ENCODE results near the gene ADARB1.

The ADARB1 gene

GRCh38 chr21:45215213-45215612 lies 140.8 kb downstream of the ADARB1 start:
- Histone ChIP-seq H3K36me3 (no peaks in the 10 kb centered on the region), H3K4me3 (ENCODE audit: low read depth, low read length) (no peak overlapping the region), H3K4me1 (peaks cover 14% of the 10 kb centered on the region), H3K9me3 (no peaks in the 10 kb centered on the region), H3K27me3 (no peaks in the 10 kb centered on the region)
- TF ChIP-seq CTCF (IDR thresholded peaks at IDR 0.05; ENCODE audit: low read depth, low read length), result no peak
- no peak for DNase-seq

GRCh38 chr21:45217010-45217409 lies 142.6 kb downstream of the ADARB1 start:
- H3K27me3 ChIP-seq, result no peaks in the 10 kb centered on the region
- no peak for TF ChIP-seq CTCF (IDR thresholded peaks at IDR 0.05; ENCODE audit: low read depth, low read length)
- no peak overlapping the region for H3K4me3 ChIP-seq (ENCODE audit: low read depth, low read length)
- no peaks in the 10 kb centered on the region for H3K9me3 ChIP-seq
- H3K36me3 ChIP-seq, result no peaks in the 10 kb centered on the region; the same call in 1 of the 2 replicates
- H3K4me1 ChIP-seq, result peaks cover 4% of the 10 kb centered on the region; the same call in 1 of the 2 replicates
- no peak for DNase-seq

GRCh38 chr21:45219517-45219916 lies 145.1 kb downstream of the ADARB1 start:
- TF ChIP-seq CTCF (IDR thresholded peaks at IDR 0.05; ENCODE audit: low read depth, low read length), result no peak

GRCh38 chr21:45220071-45220481 lies 145.7 kb downstream of the ADARB1 start:
- Histone ChIP-seq H3K9me3 (no peaks in the 10 kb centered on the region), H3K36me3 (no peaks in the 10 kb centered on the region; the same call in 1 of the 2 replicates), H3K4me1 (no peaks in the 10 kb centered on the region), H3K4me3 (ENCODE audit: low read depth, low read length) (no peak overlapping the region), H3K27me3 (no peaks in the 10 kb centered on the region)
- DNase-seq, result no peak
- no peak for TF ChIP-seq CTCF (IDR thresholded peaks at IDR 0.05; ENCODE audit: low read depth, low read length)

More at GRCh38 chr21:45219517-45219916, 145.1 kb downstream of the ADARB1 start:
- no peaks in the 10 kb centered on the region for H3K27me3 ChIP-seq
- no peak for DNase-seq
- H3K4me1 ChIP-seq, result no peaks in the 10 kb centered on the region
- H3K36me3 ChIP-seq, result no peaks in the 10 kb centered on the region; the same call in 1 of the 2 replicates
- H3K4me3 ChIP-seq (ENCODE audit: low read depth, low read length), result no peak overlapping the region
- H3K9me3 ChIP-seq, result no peaks in the 10 kb centered on the region

GRCh38 chr21:45220714-45221490 lies 146.5 kb downstream of the ADARB1 start:
- DNase-seq, result no peak
- no peak overlapping the region for H3K4me3 ChIP-seq (ENCODE audit: low read depth, low read length)
- no peak for TF ChIP-seq CTCF (IDR thresholded peaks at IDR 0.05; ENCODE audit: low read depth, low read length)
- no peaks in the 10 kb centered on the region for H3K9me3 ChIP-seq
- no peaks in the 10 kb centered on the region for H3K27me3 ChIP-seq
- H3K36me3 ChIP-seq, result no peaks in the 10 kb centered on the region; the same call in 1 of the 2 replicates
- H3K4me1 ChIP-seq, result no peaks in the 10 kb centered on the region

GRCh38 chr21:45222001-45222400 lies 147.6 kb downstream of the ADARB1 start:
- Histone ChIP-seq H3K4me3 (ENCODE audit: low read depth, low read length) (no peak overlapping the region), H3K27me3 (no peaks in the 10 kb centered on the region), H3K36me3 (no peaks in the 10 kb centered on the region; the same call in 1 of the 2 replicates), H3K4me1 (no peaks in the 10 kb centered on the region), H3K9me3 (no peaks in the 10 kb centered on the region)
- no peak for TF ChIP-seq CTCF (IDR thresholded peaks at IDR 0.05; ENCODE audit: low read depth, low read length)
- no peak for DNase-seq

All from BE2C (cell line).